ENCODE results near the gene VASH2.
"Not testable (repeated sequence)": the region's sequence is repeated elsewhere in the genome, so short reads cannot be mapped to it uniquely, and the experiment has no call there.

The VASH2 gene

DNA sequence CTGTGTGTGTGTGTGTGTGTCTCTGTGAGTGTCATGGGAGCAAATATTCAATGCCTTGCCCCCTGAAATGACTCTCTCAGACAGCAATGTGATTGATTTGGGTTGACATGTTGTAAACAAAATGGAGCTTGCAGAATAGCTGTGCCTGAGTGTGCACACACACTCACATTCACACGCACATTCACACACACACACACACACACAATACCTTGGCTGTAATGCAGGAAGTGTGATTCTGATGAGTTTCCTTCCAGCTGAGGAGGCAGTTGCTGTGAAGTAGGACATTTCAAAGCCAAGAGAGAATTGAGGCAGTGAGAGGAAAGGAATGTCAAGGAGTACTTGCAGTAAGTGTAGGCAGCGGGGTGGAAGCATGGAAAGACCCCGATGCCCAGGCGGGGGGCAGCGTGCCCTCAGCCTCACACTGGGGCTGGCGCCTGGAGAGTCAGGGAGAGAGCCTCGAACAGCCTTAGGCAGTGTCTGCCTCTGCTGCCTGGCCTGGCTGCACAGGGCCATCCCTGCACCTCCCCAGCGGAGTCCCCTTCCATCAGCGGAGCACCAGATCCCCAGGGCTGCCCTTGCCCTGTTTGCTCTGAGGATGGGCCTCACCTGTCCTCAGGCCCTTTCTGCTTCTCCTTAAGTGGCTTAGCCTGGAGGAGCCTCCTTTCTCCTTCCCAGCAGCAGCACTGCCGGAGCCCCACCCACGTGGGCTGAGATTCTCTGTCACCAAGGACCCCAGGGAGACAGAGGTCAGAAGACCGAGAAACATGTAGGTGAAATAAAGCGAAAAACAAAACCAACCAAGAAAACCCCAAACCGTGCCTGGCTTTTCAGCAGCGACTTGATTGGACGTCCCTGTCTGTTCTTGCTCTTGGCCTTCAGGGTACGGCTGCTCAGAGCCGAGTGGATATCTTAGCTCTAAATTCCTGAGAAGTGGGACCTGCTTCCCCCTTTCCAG is 9.2 kb downstream of the VASH2 start:
- DNase-seq = no peak

DNA sequence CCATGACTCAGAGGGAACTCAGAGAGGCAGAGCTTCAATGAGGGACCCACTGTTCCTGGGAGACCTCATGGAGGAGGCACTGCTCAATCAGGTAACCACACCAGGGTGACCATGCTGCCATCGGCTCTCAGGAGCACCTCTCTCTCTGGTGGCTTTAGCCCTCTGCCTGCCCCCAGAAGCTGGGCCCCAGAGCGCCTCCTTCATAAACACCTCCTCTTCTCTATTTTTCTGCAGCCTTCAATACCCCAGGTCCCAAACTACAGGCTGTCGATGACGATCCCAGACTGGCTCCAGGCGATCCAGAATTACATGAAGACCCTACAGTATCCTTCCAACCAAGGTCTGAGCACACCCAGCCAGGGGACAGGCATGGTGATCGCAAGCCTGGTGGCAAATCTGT is 10.6 kb downstream of the VASH2 start:
- no peak for DNase-seq

DNA sequence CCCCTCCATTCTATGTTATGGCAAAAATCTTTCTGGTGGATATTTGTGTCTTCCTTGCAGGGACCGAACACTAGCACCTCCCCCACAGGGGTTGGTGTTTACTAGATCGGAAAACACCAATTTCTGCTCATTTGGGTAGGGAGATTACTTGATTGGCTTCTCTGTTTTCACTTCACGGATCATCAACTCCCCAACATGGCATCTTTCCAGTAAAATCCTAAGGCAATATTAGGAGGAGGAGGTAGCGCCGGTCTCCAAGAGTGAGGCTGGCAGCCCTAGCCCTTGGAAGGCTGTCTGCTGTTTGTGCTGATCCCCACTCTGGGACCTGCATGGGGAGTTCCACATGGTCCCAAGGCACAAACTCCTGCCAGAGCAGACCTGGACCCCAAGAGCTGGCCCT is 12.2 kb downstream of the VASH2 start:
- no peak for DNase-seq

DNA sequence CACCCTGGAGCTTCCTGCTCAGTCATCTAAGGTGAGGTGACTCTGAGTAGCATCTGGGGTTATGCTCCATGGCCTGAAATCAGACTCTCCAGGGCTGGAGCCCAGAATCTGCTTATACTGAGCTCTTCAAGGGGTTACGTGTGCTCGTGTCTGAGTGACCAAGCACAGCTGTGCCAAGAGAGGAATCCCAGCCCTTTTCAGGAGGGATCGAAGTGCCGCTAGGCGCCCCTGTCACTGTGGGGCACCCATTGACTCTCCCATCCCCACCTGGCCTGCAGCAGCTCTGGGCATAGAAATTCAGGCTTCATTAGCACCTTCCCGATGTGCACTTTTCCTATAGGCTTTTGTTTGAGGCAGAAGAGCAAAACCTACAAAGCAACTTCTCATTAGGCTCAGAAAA is 13.8 kb downstream of the VASH2 start:
- DNase-seq = no peak

GRCh38 chr1:212964993-212965392 is 14.7 kb downstream of the VASH2 start:
- DNase-seq = not testable (repeated sequence)

- DNase-seq = no peak
These were observed 16.3 kb downstream of the VASH2 start for GRCh38 chr1:212966616-212967015.

DNA sequence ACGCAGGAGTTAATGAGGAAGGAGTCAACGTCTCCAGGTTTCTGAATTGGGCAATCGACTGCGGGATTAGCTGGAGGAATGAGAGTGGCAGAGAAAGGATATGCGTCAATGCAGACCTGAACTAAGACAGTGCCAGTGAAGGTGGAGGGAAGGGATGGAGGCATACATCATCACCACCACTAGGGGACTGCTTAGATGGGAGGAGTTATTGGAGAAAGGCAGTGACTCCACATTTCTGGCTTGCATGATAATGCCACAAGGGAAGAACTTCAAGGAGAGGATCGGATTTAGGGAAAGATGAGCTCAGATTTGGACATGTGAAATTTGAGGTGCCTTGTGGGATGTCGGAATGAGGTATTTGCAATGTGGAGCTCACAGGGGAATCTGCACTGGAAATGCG is 17.5 kb downstream of the VASH2 start:
- no peak for DNase-seq

GRCh38 chr1:212968368-212968863 is 18.1 kb downstream of the VASH2 start:
- DNase-seq = no peak

DNA sequence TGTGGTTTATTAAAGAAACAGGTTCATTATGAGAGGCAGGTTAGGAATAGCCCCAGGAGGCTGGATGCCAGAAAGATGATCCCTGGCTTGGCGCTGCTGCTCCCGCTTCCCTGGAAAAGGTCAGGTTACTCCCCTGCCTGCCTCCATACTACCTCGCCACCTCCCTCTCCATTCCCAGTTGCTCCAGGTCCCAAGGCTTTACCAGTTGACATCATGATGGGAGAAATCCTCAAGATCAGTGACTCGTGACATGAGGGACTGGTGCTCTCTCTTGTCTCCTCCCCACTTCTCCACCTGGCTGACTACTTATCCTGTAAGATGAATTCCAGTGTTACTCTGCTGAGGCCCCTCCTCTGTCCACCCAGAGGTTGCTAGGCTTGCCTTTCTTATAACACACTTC is 19.7 kb downstream of the VASH2 start:
- no peak for DNase-seq

- DNase-seq = no peak
These were observed 21.0 kb downstream of the VASH2 start for GRCh38 chr1:212971312-212971711.

DNA sequence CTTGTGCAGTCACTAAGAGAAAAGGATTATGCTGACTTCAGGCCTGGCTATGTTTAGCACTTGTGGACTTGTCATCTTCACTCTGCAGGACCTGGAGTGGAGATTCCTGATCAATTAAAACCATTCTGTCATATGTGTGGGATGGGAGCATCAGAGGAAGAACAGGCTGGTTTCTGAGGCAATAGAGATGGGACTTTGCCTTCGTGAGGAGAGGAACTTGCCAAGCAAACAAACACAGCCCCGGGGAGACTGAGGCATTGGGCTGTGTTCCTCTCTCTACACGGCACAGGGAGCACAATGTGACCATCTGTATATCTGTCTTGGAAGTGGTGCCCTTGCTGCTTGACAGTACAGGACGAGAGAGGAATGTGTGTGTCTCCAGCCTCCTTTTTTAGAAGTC is 23.1 kb downstream of the VASH2 start:
- DNase-seq = no peak

GRCh38 chr1:212973899-212974298 is 23.6 kb downstream of the VASH2 start:
- no peak for DNase-seq

- DNase-seq = no peak
These were observed 24.4 kb downstream of the VASH2 start for GRCh38 chr1:212974711-212975110.

DNA sequence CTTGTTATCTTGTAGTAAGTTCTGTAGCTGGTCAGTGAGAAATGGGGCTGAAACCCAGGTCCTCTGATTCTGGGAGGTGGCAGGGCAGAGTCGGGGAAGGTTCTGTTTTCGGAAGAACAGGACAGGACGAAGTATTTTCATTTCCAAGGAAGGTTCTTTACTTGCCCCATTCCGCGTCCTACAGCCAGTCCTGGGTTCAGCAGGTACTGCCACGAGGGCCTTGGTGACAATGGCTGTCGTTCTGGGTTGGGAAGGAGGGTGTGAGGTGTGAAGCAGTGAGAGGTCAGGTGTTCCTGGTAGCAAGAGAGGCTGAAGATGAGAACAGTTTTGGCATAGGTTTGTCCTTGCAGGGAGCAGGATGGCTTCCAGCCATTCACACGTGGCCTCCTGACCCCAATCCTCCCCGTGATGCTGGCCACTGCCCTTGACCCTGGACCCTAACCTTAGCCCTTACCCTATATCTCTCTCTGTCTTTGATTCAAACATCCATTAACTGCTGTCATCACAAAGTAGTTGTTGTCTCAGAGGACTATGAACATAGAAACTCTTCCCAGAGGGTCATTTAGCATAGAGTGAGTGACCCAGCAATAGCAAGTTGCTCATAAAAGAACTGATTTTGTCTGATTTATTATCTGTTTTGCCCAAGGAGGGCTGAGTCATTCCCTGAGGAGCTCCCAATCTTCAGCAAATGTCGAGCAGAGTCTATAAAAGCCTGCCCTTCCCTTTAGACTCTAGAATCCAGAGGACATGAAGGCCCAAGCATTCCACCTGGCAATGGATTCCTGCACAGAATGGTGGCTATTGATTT is 25.0 kb downstream of the VASH2 start:
- no peak for DNase-seq

GRCh38 chr1:212976586-212976985 is 26.2 kb downstream of the VASH2 start:
- no peak for DNase-seq

- DNase-seq = no peak
These were observed 27.7 kb downstream of the VASH2 start for GRCh38 chr1:212977781-212978645.

DNA sequence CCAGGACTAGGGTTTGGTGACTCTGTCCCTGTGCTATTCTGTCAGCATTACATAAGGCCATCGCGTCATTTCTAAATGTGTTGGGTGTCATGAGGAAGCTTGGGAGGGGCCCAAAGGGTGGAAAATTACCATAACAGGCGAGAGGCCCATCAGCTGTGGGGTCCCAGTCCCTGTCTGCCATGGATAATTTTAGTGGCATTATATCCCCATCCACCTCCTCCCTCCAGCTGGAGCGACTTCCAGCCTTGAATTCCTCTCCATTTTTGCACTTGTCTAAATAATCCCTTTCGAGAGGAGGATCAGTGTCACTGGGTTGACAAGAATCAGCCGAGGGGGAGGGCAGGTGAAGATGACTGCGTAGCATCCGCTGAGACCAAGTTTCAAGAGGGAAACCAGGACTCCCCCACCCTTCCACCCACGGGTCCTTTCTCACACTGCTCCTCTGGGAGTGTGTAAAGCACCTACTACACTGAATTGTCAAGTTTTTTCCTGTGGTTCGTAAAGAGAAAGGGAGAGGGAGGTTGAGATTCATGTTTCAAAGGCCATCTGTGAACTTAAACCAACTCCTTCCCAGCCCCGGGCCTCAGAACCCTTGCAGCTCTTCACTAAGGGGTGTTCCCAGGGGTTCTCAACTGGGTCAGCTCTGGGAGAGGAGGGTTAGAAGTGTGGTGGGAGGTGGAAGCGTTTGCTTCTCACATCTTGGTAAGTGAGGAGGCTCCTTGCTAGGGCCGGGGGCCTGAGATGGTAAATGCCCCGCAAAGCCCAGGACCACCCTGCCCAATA is 29.2 kb downstream of the VASH2 start:
- DNase-seq = no peak

- DNase-seq = no peak
These were observed 29.9 kb downstream of the VASH2 start for GRCh38 chr1:212980123-212980785.

- peak; percentile 23 for DNase-seq
These were observed 30.7 kb downstream of the VASH2 start for GRCh38 chr1:212981025-212981495.

- DNase-seq = no peak
These were observed 31.4 kb downstream of the VASH2 start for GRCh38 chr1:212981571-212982328.

All from SHP77 treated with DMSO at 0.1 percent for 48 hours (cell line).